GM23338 (cell line): ENCODE measurements around the gene SH3TC1. TPM values are rescaled to one million over a fixed set of nuclear protein-coding genes. Genes with fewer than 3 reads are reported as not detected.

Source experiments
- ATAC-seq: fragments of 200-7000 bp; cut with Tn5 transposase; 3 replicates; pipeline ENCODE4 v1.9.1; 2020
- DNase-seq: peaks from one replicate; pipeline ENCODE4 v3.0.0-alpha.2; 2015; ENCODE audit warnings: low spot score
- H2AFZ ChIP-seq: fragments of 200-600 bp; sonication (generic); 2 replicates; pipeline ENCODE4 v1.8.0; 2016; ENCODE audit warnings: antibody characterized with exemption, mild to moderate bottlenecking, moderate library complexity
- H3F3A ChIP-seq: fragments of 200-600 bp; sonication (generic); replicated peaks from 2 replicates; pipeline ENCODE4 v1.8.0; 2017; ENCODE audit warnings: antibody characterized with exemption, mixed run types, low read depth
- H3K27ac ChIP-seq: fragments of 200-600 bp; sonication (generic); 2 replicates; pipeline ENCODE4 v1.6.1; 2016; ENCODE audit warnings: low read depth
- H3K27me3 ChIP-seq: fragments of 200-600 bp; sonication (generic); 2 replicates; pipeline ENCODE4 v1.8.0; 2016; ENCODE audit warnings: mild to moderate bottlenecking, mixed run types, moderate library complexity; ENCODE audit not compliant: insufficient read depth
- H3K36me3 ChIP-seq: fragments of 200-600 bp; sonication (generic); 2 replicates; pipeline ENCODE4 v1.8.0; 2016; ENCODE audit warnings: mild to moderate bottlenecking; ENCODE audit not compliant: insufficient read depth
- H3K4me1 ChIP-seq: fragments of 200-600 bp; sonication (generic); 2 replicates; pipeline ENCODE4 v1.8.0; 2016; ENCODE audit warnings: mild to moderate bottlenecking, moderate library complexity; ENCODE audit not compliant: insufficient read depth
- H3K4me2 ChIP-seq: fragments of 200-600 bp; sonication (generic); 2 replicates; pipeline ENCODE4 v1.7.1; 2017; ENCODE audit warnings: mixed run types
- H3K4me3 ChIP-seq: fragments of 200-600 bp; sonication (generic); 2 replicates; pipeline ENCODE4 v1.6.1; 2016; ENCODE audit warnings: mixed run types
- H3K79me2 ChIP-seq: fragments of 200-600 bp; sonication (generic); replicated peaks from 2 replicates; pipeline ENCODE4 v1.8.0; 2017; ENCODE audit warnings: mild to moderate bottlenecking; ENCODE audit not compliant: insufficient read depth
- H3K9me2 ChIP-seq: fragments of 200-600 bp; sonication (generic); 2 replicates; pipeline ENCODE4 v1.8.0; 2017; ENCODE audit not compliant: insufficient read depth
- H4K20me1 ChIP-seq: fragments of 200-600 bp; sonication (generic); replicated peaks from 2 replicates; pipeline ENCODE4 v1.8.0; 2017; ENCODE audit warnings: mild to moderate bottlenecking; ENCODE audit not compliant: insufficient read depth
- H3K27ac Mint-ChIP-seq: 2 replicates; pipeline ENCODE4 v1.8.0; 2020; ENCODE audit warnings: inconsistent platforms, mild to moderate bottlenecking, moderate library complexity, mixed read lengths
- H3K27me3 Mint-ChIP-seq: 3 replicates; pipeline ENCODE4 v1.8.0; 2022; ENCODE audit warnings: low read depth, mild to moderate bottlenecking, moderate library complexity, mixed read lengths, inconsistent platforms; ENCODE audit not compliant: insufficient read depth, poor library complexity
- H3K36me3 Mint-ChIP-seq: 3 replicates; pipeline ENCODE4 v1.8.0; 2021; ENCODE audit warnings: low read depth, mild to moderate bottlenecking, inconsistent platforms, moderate library complexity, mixed read lengths
- H3K4me1 Mint-ChIP-seq: 3 replicates; pipeline ENCODE4 v1.8.0; 2020; ENCODE audit warnings: mild to moderate bottlenecking, inconsistent platforms, mixed read lengths
- H3K4me3 Mint-ChIP-seq: 3 replicates; pipeline ENCODE4 v1.8.0; 2021; ENCODE audit warnings: moderate library complexity, mild to moderate bottlenecking, inconsistent platforms, mixed read lengths
- H3K9me3 Mint-ChIP-seq: 3 replicates; pipeline ENCODE4 v1.8.0; 2020; ENCODE audit warnings: moderate library complexity, mild to moderate bottlenecking, inconsistent platforms, mixed read lengths
- CREB1 ChIP-seq: fragments of 250-450 bp; sonication (Bioruptor Pico); IDR thresholded peaks from 2 replicates; pipeline ENCODE4 v1.5.0; 2020; ENCODE audit warnings: low read depth, mild to moderate bottlenecking, moderate library complexity
- CTCF ChIP-seq, 2 experiments: fragments of 200-600 bp in 1 of 2; sonication (generic) in 1 of 2; conservative IDR thresholded peaks; 2 replicates each; pipeline versions ENCODE4 v1.5.1 to v1.6.1; 2016 to 2017; ENCODE audit warnings: antibody characterized with exemption in 2 of 2, low read depth in 2 of 2, mild to moderate bottlenecking in 2 of 2, moderate library complexity in 1 of 2
- ETS1 ChIP-seq: IDR thresholded peaks from 2 replicates; pipeline ENCODE4 v1.6.1; 2016; ENCODE audit warnings: antibody characterized with exemption
- JUNB ChIP-seq: IDR thresholded peaks from one replicate; pipeline ENCODE4 v1.6.1; 2016; ENCODE audit warnings: antibody characterized with exemption; ENCODE audit not compliant: unreplicated experiment
- NANOG ChIP-seq: IDR thresholded peaks from 2 replicates; pipeline ENCODE4 v1.6.1; 2016; ENCODE audit warnings: antibody characterized with exemption, borderline replicate concordance
- POLR2AphosphoS5 ChIP-seq: IDR thresholded peaks from 2 replicates; pipeline ENCODE4 v1.6.1; 2016; ENCODE audit warnings: antibody characterized with exemption, low read depth
- REST ChIP-seq: IDR thresholded peaks from one replicate; pipeline ENCODE4 v1.6.1; 2018; ENCODE audit warnings: antibody characterized with exemption; ENCODE audit not compliant: unreplicated experiment
- STAT1 ChIP-seq: IDR thresholded peaks from one replicate; pipeline ENCODE4 v1.6.1; 2016; ENCODE audit warnings: antibody characterized with exemption; ENCODE audit not compliant: unreplicated experiment
- ZNF114 ChIP-seq: fragments of 250-450 bp; sonication (Bioruptor Pico); IDR thresholded peaks from 2 replicates; pipeline ENCODE4 v1.5.0; 2020; ENCODE audit warnings: mild to moderate bottlenecking, moderate library complexity
- ZNF331 ChIP-seq: fragments of 250-450 bp; sonication (Bioruptor Pico); IDR thresholded peaks from 2 replicates; pipeline ENCODE4 v1.5.0; 2020; ENCODE audit warnings: low read depth, mild to moderate bottlenecking, moderate library complexity
- polyA plus RNA-seq: library from polyadenylated mRNA; unstranded; fragments of >200 nt; fragmentation: Nextera tagmentation; extraction: Ambion mirVana; gene quantifications from 2 replicates; pipeline ENCODE4 v1.2.1, GENCODE V29; 2016
- total RNA-seq: library from RNA; depleted of rRNA; stranded (reverse); fragments of >200 nt; shearing (Covaris generic); gene quantifications from 2 replicates; pipeline ENCODE4 v1.2.3, GENCODE V29; 2014

SH3TC1 gene
- total and polyA plus RNA-seq, 2 experiments from 2014 or later, result 0.07 TPM; not detected in 1

- TF ChIP-seq REST (no peak), ETS1 (no peak)
Measured at GRCh38 chr4:8282134-8282641, 83.1 kb downstream of the SH3TC1 start (continued).

GRCh38 chr4:8282742-8283141, 83.7 kb downstream of the SH3TC1 start:
- Mint-ChIP-seq H3K9me3 (no peaks in the 10 kb centered on the region), H3K27me3 (peaks cover 6% of the 10 kb centered on the region), H3K27ac (no peak overlapping the region), H3K36me3 (no peaks in the 10 kb centered on the region), H3K4me1 (peaks cover 2% of the 10 kb centered on the region; the same call in 1 of the 3 replicates), H3K4me3 (no peak overlapping the region)
- Histone ChIP-seq H3K79me2 (no peaks in the 10 kb centered on the region), H3K27ac (no peak overlapping the region), H3K27me3 (no peaks in the 10 kb centered on the region), H3K4me2 (no peak overlapping the region), H2AFZ (no peak overlapping the region), H3K4me1 (no peaks in the 10 kb centered on the region), H3K36me3 (no peaks in the 10 kb centered on the region), H3K9me2 (no peaks in the 10 kb centered on the region), H3K4me3 (no peak overlapping the region), H4K20me1 (no peaks in the 10 kb centered on the region; the same call in 1 of the 2 replicates), H3F3A (no peaks in the 10 kb centered on the region)
- TF ChIP-seq POLR2AphosphoS5 (no peak), ZNF114 (CRISPR knock-in tag) (no peak)
- no peak for ATAC-seq
- DNase-seq, result no peak

- no peak overlapping the region for H3K27ac Mint-ChIP-seq
- ATAC-seq (no peak), DNase-seq (no peak)
- H3K4me1 Mint-ChIP-seq, result peaks cover 2% of the 10 kb centered on the region; the same call in 1 of the 3 replicates
- H3K36me3 ChIP-seq, result no peaks in the 10 kb centered on the region
- no peak overlapping the region for H2AFZ ChIP-seq
- peaks cover 6% of the 10 kb centered on the region for H3K27me3 Mint-ChIP-seq
- H3K4me2 ChIP-seq, result no peak overlapping the region
- H4K20me1 ChIP-seq, result no peaks in the 10 kb centered on the region; the same call in 1 of the 2 replicates
- no peaks in the 10 kb centered on the region for H3K9me3 Mint-ChIP-seq
- no peak overlapping the region for H3K4me3 ChIP-seq
- no peaks in the 10 kb centered on the region for H3K4me1 ChIP-seq
- H3K9me2 ChIP-seq, result no peaks in the 10 kb centered on the region
- no peak overlapping the region for H3K4me3 Mint-ChIP-seq
- no peaks in the 10 kb centered on the region for H3K36me3 Mint-ChIP-seq
- no peaks in the 10 kb centered on the region for H3K27me3 ChIP-seq
- no peaks in the 10 kb centered on the region for H3F3A ChIP-seq
- H3K79me2 ChIP-seq, result no peaks in the 10 kb centered on the region
- no peak overlapping the region for H3K27ac ChIP-seq
- no peak for TF ChIP-seq ETS1
- TF ChIP-seq CTCF (conservative IDR thresholded peaks at IDR 0.05; ENCODE audit: low read depth in 2 of 2), result no peak
- no peak for TF ChIP-seq ZNF331 (CRISPR knock-in tag)
- TF ChIP-seq NANOG, result no peak
- no peak for TF ChIP-seq POLR2AphosphoS5
- no peak for TF ChIP-seq CREB1
- no peak for TF ChIP-seq JUNB
- TF ChIP-seq STAT1, result no peak
- TF ChIP-seq ZNF114 (CRISPR knock-in tag), result no peak
Measured at GRCh38 chr4:8283161-8283560, 84.1 kb downstream of the SH3TC1 start.
